ENCODE results near the gene BACE1-AS. TPM values are rescaled to one million over a fixed set of nuclear protein-coding genes. Genes with fewer than 3 reads are reported as not detected.

Gene BACE1-AS
- total and polyA plus RNA-seq, 4 donors, result 1.9 to 9.5 (median 5.9) TPM

DNA sequence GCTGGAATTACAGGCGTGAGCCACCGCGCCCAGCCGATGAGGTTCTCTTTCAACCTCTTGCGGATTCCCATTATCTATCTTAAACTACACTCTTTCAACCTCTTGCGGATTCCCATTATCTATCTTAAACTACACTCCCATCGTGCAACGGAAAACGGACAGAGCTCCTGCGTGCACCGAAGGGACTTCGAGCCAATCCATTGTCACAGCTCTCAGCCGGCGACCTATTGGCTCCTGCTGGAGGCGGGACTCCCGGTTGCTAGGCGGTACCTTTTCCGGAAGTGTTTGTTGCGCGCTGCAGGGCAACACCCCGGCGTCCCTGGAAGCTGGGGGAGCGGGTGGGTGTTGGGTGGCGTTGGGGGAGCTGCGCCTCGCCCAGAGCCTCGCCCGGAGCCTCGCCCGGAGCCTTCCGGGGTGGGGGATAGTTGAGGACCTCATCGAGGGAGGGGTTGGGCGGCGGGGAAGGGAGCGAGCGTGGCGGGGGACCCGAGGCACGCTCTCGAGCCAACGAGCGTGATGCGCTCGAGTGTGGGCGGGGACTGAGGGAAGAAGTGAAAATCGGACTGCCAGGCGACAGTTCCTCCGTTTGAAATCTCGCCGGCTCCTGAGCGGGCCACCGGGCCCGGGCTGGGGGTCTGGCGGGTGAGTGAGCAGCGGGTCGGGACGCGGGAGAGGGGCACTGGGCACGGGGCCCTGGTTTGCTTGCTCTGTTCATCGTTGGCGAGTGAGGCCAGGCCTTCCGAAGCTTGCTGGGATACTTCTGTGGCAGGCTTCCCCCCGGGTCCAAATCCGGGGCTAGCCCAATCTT is 36.6 kb downstream of the BACE1-AS start, which contains the start of gene CEP164:
CEP164 (plus strand) TSS at position 288 of the 808 bp plus-strand sequence. CDS start 10,733 bp downstream, outside the sequence.
- Histone ChIP-seq H3K4me3 (peak within 1 kb of the TSS; percentile 62), H3K36me3 (ENCODE audit: control insufficient read depth in 4 of 4, insufficient read depth in 4 of 4, low read length in 4 of 4) (no peaks in the 10 kb centered on the region), H3K27ac (ENCODE audit: low read depth in 1 of 2, low read length in 1 of 2) (peak within 1 kb of the TSS; percentile 93 to 94), H3K4me1 (ENCODE audit: control insufficient read depth in 5 of 5, insufficient read depth in 5 of 5, low read length in 5 of 5) (peaks cover 5 to 9% (median 8%) of the 10 kb centered on the region in 5 donors), H3K9me3 (ENCODE audit: control insufficient read depth in 4 of 4, insufficient read depth in 3 of 4, low read length in 3 of 4) (no peaks in the 10 kb centered on the region), H3K9ac (ENCODE audit: insufficient read depth in 1 of 2, low read length in 2 of 2) (peak within 1 kb of the TSS; percentile 69 to 73), H3K27me3 (ENCODE audit: control insufficient read depth in 3 of 3, insufficient read depth in 3 of 3, low read length in 2 of 3) (no peaks in the 10 kb centered on the region)
- TF ChIP-seq, protein P1, sequence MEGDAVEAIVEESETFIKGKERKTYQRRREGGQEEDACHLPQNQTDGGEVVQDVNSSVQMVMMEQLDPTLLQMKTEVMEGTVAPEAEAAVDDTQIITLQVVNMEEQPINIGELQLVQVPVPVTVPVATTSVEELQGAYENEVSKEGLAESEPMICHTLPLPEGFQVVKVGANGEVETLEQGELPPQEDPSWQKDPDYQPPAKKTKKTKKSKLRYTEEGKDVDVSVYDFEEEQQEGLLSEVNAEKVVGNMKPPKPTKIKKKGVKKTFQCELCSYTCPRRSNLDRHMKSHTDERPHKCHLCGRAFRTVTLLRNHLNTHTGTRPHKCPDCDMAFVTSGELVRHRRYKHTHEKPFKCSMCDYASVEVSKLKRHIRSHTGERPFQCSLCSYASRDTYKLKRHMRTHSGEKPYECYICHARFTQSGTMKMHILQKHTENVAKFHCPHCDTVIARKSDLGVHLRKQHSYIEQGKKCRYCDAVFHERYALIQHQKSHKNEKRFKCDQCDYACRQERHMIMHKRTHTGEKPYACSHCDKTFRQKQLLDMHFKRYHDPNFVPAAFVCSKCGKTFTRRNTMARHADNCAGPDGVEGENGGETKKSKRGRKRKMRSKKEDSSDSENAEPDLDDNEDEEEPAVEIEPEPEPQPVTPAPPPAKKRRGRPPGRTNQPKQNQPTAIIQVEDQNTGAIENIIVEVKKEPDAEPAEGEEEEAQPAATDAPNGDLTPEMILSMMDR (IDR thresholded peaks at IDR 0.05; ENCODE audit: control extremely low read depth, extremely low read depth), result no peak
- 0 to 1% methylated on average over 63 to 64 of the region's 64 CpGs for WGBS, 2 donors
- ATAC-seq (ENCODE audit: insufficient read depth, low FRiP score), result peak; percentile 96
- DNase-seq, result peak; percentile 97 to 98 (median 98)

DNA sequence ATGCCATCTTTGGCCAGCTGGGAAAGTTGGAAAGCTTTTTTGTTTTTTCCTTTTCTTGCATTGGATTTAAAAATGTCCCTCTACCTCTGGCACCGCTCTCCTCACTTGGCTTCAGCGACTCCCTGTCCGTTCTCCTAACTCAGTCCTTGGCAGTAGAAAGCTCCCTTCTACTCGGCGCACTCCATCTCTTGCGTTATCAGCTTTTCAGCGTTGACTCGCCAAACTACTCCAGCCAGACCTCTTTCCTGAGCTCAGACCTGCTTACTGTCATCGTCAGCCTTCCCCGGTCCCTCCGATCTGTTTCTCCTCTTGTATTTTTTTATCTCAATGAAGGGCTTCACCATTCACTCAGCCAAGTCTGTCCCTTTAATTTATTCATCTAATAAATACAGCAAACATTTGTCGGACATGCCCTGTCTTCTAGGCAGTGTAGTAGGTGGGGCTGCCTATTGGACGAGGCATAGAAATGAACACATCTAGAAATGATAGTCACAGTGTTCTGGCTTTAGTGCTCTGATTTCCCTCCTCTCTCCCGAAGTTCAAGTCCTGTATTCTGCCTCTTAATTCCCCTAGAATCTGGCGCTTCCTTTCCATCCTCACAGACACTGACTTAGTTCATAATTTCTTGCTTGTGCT is 37.3 kb downstream of the BACE1-AS start:
- TF ChIP-seq, protein P1 (IDR thresholded peaks at IDR 0.05; ENCODE audit: control extremely low read depth, extremely low read depth), result no peak
- Histone ChIP-seq H3K27me3 (ENCODE audit: control insufficient read depth in 3 of 3, insufficient read depth in 3 of 3, low read length in 2 of 3) (no peaks in the 10 kb centered on the region), H3K27ac (ENCODE audit: low read depth in 1 of 2, low read length in 1 of 2) (peak overlapping the region; percentile 93 to 94), H3K9me3 (ENCODE audit: control insufficient read depth in 4 of 4, insufficient read depth in 3 of 4, low read length in 3 of 4) (no peaks in the 10 kb centered on the region), H3K4me3 (peak overlapping the region; percentile 62), H3K36me3 (ENCODE audit: control insufficient read depth in 4 of 4, insufficient read depth in 4 of 4, low read length in 4 of 4) (no peaks in the 10 kb centered on the region), H3K4me1 (ENCODE audit: control insufficient read depth in 5 of 5, insufficient read depth in 5 of 5, low read length in 5 of 5) (peaks cover 6 to 9% (median 8%) of the 10 kb centered on the region in 5 donors), H3K9ac (ENCODE audit: insufficient read depth in 1 of 2, low read length in 2 of 2) (peak overlapping the region; percentile 69 to 73)
- ATAC-seq (ENCODE audit: insufficient read depth, low FRiP score) (peak; percentile 9), DNase-seq (no peak)
- WGBS, 2 donors, result 8 to 16% methylated on average over 15 of the region's 15 CpGs

DNA sequence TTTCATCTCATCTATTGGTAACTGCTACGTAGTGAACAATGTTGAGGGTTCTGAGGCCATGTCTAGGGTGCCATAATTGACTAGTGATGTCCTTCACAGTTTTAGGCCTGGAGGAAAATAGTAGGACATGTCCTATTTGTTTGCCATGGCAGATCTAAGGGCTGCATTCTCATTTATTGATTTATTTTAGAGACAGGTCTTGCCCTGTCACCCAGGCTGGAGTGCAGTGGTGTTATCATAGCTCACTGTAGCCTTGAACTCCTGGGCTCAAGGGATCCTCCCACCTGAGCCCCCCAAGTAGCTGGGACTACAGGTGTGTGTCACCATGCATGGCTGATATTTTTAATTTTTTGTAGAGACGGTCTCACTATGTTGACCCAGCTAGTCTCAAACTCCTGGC is 41.7 kb downstream of the BACE1-AS start:
- H3K9ac ChIP-seq (ENCODE audit: insufficient read depth in 1 of 2, low read length in 2 of 2), result no peak overlapping the region
- WGBS, 2 donors, result 71 to 74% methylated on average over 2 of the region's 2 CpGs
- H3K4me3 ChIP-seq, result no peak overlapping the region
- no peak for DNase-seq
- no peak overlapping the region for H3K27ac ChIP-seq (ENCODE audit: low read depth in 1 of 2, low read length in 1 of 2)
- no peaks in the 10 kb centered on the region for H3K27me3 ChIP-seq (ENCODE audit: control insufficient read depth in 3 of 3, insufficient read depth in 3 of 3, low read length in 2 of 3)
- ATAC-seq (ENCODE audit: insufficient read depth, low FRiP score), result no peak
- H3K4me1 ChIP-seq (ENCODE audit: control insufficient read depth in 5 of 5, insufficient read depth in 5 of 5, low read length in 5 of 5), result peaks cover 6 to 9% (median 8%) of the 10 kb centered on the region in 5 donors
- no peaks in the 10 kb centered on the region for H3K9me3 ChIP-seq (ENCODE audit: control insufficient read depth in 4 of 4, insufficient read depth in 3 of 4, low read length in 3 of 4)
- TF ChIP-seq, protein P1 (IDR thresholded peaks at IDR 0.05; ENCODE audit: control extremely low read depth, extremely low read depth), result no peak
- H3K36me3 ChIP-seq (ENCODE audit: control insufficient read depth in 4 of 4, insufficient read depth in 4 of 4, low read length in 4 of 4), result peaks cover 0 to 5% (median 2%) of the 10 kb centered on the region in 4 donors
